SK-N-SH treated with all-trans-retinoic acid at 6 μM for 48 hours (cell line): ENCODE results near the gene SUGCT.

ENCODE experiments used
- ATAC-seq: fragments of 200-7000 bp; cut with Tn5 transposase; 3 replicates; pipeline ENCODE4 v1.9.1; 2020; ENCODE audit warnings: mild to moderate bottlenecking, moderate library complexity
- ARNTL ChIP-seq: fragments of 450-650 bp; formaldehyde crosslinking; IDR thresholded peaks from 2 replicates; pipeline ENCODE4 v1.5.0; 2020; ENCODE audit warnings: low read depth, mild to moderate bottlenecking, moderate library complexity, borderline replicate concordance
- CREB5 ChIP-seq: fragments of 250-450 bp; sonication (Bioruptor Pico); IDR thresholded peaks from 2 replicates; pipeline ENCODE4 v1.5.1; 2020; ENCODE audit warnings: low read depth, mild to moderate bottlenecking, moderate library complexity
- CSDC2 ChIP-seq: fragments of 250-450 bp; sonication (Bioruptor Pico); IDR thresholded peaks from 2 replicates; pipeline ENCODE4 v1.5.0; 2020; ENCODE audit warnings: mild to moderate bottlenecking, moderate library complexity
- CSRNP3 ChIP-seq: fragments of 250-450 bp; sonication (Bioruptor Pico); IDR thresholded peaks from 2 replicates; pipeline ENCODE4 v1.5.1; 2021; ENCODE audit warnings: mild to moderate bottlenecking, moderate library complexity
- ESRRG ChIP-seq: fragments of 250-450 bp; sonication (Bioruptor Pico); IDR thresholded peaks from 2 replicates; pipeline ENCODE4 v1.6.1; 2021; ENCODE audit warnings: mild to moderate bottlenecking
- GLIS3 ChIP-seq: fragments of 250-450 bp; sonication (Bioruptor Pico); IDR thresholded peaks from 2 replicates; pipeline ENCODE4 v1.5.0; 2020; ENCODE audit warnings: mild to moderate bottlenecking, moderate library complexity
- ISL1 ChIP-seq: fragments of 250-450 bp; sonication (Bioruptor Pico); IDR thresholded peaks from 2 replicates; pipeline ENCODE4 v2.1.2; 2022; ENCODE audit warnings: mild to moderate bottlenecking, moderate library complexity
- OSR1 ChIP-seq: fragments of 250-450 bp; sonication (Bioruptor Pico); IDR thresholded peaks from 2 replicates; pipeline ENCODE4 v1.8.0; 2022; ENCODE audit warnings: moderate library complexity, mild to moderate bottlenecking, inconsistent platforms
- PATZ1 ChIP-seq: fragments of 250-450 bp; sonication (Bioruptor Pico); IDR thresholded peaks from 2 replicates; pipeline ENCODE4 v1.8.0; 2020; ENCODE audit warnings: mild to moderate bottlenecking, moderate library complexity, borderline replicate concordance
- POU6F1 ChIP-seq: fragments of 250-450 bp; sonication (Bioruptor Pico); IDR thresholded peaks from 2 replicates; pipeline ENCODE4 v1.8.0; 2021; ENCODE audit warnings: low read depth, mild to moderate bottlenecking, moderate library complexity, borderline replicate concordance
- PPARA ChIP-seq: fragments of 250-450 bp; sonication (Bioruptor Pico); IDR thresholded peaks from 2 replicates; pipeline ENCODE4 v1.5.0; 2020; ENCODE audit warnings: mild to moderate bottlenecking, borderline replicate concordance
- RARB ChIP-seq: fragments of 250-450 bp; sonication (Bioruptor Pico); IDR thresholded peaks from 2 replicates; pipeline ENCODE4 v1.8.0; 2021; ENCODE audit warnings: mild to moderate bottlenecking, moderate library complexity
- TCF4 ChIP-seq: fragments of 250-450 bp; sonication (Bioruptor Pico); IDR thresholded peaks from 2 replicates; pipeline ENCODE4 v1.8.0; 2021; ENCODE audit warnings: mild to moderate bottlenecking, moderate library complexity, borderline replicate concordance
- TSHZ2 ChIP-seq: fragments of 250-450 bp; sonication (Bioruptor Pico); IDR thresholded peaks from 2 replicates; pipeline ENCODE4 v1.5.0; 2020; ENCODE audit warnings: mild to moderate bottlenecking, moderate library complexity
- ZC3H10 ChIP-seq: fragments of 250-450 bp; sonication (Bioruptor Pico); IDR thresholded peaks from 2 replicates; pipeline ENCODE4 v1.5.1; 2021; ENCODE audit warnings: mild to moderate bottlenecking, moderate library complexity
- ZFP3 ChIP-seq: fragments of 250-450 bp; sonication (Bioruptor Pico); IDR thresholded peaks from 2 replicates; pipeline ENCODE4 v1.5.0; 2020; ENCODE audit warnings: mild to moderate bottlenecking, moderate library complexity
- ZFP30 ChIP-seq: fragments of 450-650 bp; formaldehyde crosslinking; IDR thresholded peaks from 2 replicates; pipeline ENCODE4 v1.5.0; 2022; ENCODE audit warnings: mild to moderate bottlenecking, moderate library complexity
- ZNF565 ChIP-seq: fragments of 450-650 bp; formaldehyde crosslinking; conservative IDR thresholded peaks from 2 replicates; pipeline ENCODE4 v1.5.0; 2020; ENCODE audit warnings: low read depth, mild to moderate bottlenecking, moderate library complexity
- ZNF70 ChIP-seq: fragments of 450-650 bp; formaldehyde crosslinking; IDR thresholded peaks from 2 replicates; pipeline ENCODE4 v1.5.0; 2020; ENCODE audit warnings: mild to moderate bottlenecking, moderate library complexity

The SUGCT gene

GRCh38 chr7:40156988-40157387, 22.2 kb downstream of the SUGCT start:
- TF ChIP-seq OSR1 (CRISPR knock-in tag) = no peak
- no peak for TF ChIP-seq ZFP30
- TF ChIP-seq RARB (CRISPR knock-in tag) = no peak
- TF ChIP-seq TSHZ2 (CRISPR knock-in tag) = no peak
- no peak for TF ChIP-seq TCF4 (CRISPR knock-in tag)
- TF ChIP-seq ZC3H10 (CRISPR knock-in tag) = no peak
- ATAC-seq = no peak

- no peak for TF ChIP-seq CSDC2 (CRISPR knock-in tag)
- no peak for TF ChIP-seq PPARA
- no peak for TF ChIP-seq RARB (CRISPR knock-in tag)
- no peak for TF ChIP-seq GLIS3 (CRISPR knock-in tag)
- no peak for TF ChIP-seq OSR1 (CRISPR knock-in tag)
- no peak for ATAC-seq
Measured at GRCh38 chr7:40162516-40162915, 27.7 kb downstream of the SUGCT start.

- ATAC-seq = no peak; the same call in 2 of the 3 replicates
- TF ChIP-seq TSHZ2 (CRISPR knock-in tag) (no peak), PPARA (no peak), ESRRG (CRISPR knock-in tag) (no peak), ISL1 (CRISPR knock-in tag) (no peak), GLIS3 (CRISPR knock-in tag) (no peak), ZFP3 (no peak), CREB5 (CRISPR knock-in tag) (no peak), PATZ1 (CRISPR knock-in tag) (no peak), ZNF70 (CRISPR knock-in tag) (no peak), ZFP30 (no peak), ARNTL (CRISPR knock-in tag) (no peak), ZNF565 (CRISPR knock-in tag) (no peak), CSRNP3 (CRISPR knock-in tag) (no peak), POU6F1 (no peak), ZC3H10 (CRISPR knock-in tag) (no peak)
Measured at GRCh38 chr7:40165216-40165615, 30.4 kb downstream of the SUGCT start.
